HG03196 (cell line): ENCODE results near the gene VEGFC.

ENCODE experiments used
- ATAC-seq: cut with Tn5 transposase; IDR thresholded peaks from one replicate; pipeline ENCODE4 v1.9.1; 2021; ENCODE audit not compliant: unreplicated experiment

VEGFC gene

DNA sequence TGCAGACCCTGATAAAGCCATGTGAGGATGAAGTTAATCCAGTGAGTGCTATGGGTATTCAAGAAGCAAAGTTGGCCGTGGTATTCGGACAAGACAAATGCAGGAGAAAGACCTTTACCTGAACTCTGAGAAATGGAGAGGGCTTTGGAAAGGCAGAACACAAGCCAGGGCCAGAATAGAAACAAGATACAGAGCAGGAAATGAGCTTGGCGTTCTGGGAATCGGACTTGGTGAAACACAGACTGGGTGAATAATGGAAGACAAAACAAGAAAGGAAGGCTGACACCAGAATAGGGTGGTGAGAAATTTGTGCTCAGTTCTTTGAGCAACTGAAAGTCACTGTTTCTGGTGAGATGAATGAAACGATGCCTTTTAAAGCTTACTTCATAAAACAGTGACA, 83.3 kb downstream of the VEGFC start:
- no peak for ATAC-seq

DNA sequence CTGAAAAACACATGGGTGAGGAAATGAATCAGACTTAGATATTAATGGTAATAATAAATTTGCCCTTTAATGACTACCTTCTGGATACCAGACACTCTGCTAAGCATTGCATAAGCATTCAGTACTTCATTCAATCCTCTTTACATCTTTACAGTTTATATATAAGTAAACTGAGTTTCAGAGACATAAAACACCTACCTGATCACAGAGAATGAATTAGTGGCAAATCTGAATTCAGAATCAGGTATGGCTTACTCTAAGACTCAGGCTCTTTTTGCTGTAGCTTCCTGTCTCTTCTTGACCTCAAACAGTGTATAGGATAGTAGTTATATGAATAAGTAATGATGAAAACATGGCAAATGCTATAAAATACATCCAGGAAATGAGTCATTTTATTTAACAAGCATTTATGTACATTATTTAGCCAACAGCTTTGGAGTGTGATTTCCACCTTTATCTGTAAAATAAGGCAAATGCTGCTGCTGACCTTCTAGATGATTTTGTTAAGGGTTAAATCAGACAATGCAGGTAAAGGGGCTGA, 83.9 kb downstream of the VEGFC start:
- ATAC-seq: no peak

- no peak for ATAC-seq
Measured at GRCh38 chr4:176690716-176691115, 102.0 kb downstream of the VEGFC start.

DNA sequence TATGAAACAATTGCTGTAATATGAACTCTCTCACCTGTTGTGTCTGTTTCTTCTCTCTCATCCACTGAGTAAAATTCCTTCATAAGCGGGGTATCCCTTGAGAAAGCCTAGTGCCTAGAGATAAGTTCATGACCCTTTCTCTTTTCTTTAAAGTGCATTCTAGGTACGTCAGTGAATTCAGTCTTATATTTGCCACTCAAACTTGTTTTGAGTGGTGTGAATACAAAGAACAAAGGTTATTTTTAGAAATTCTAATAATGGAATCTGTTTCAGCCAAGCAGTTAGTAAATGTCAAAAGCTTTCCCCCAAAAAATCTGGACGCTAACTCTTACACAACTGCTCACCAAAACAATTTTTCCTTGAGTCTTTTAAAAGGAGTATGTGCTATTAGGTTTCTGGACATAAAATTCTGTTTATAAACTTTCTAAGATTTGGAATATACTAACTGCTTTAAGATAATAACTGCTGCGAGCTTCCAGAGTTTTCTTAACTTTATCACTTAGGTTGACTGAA, 112.0 kb downstream of the VEGFC start:
- no peak for ATAC-seq

DNA sequence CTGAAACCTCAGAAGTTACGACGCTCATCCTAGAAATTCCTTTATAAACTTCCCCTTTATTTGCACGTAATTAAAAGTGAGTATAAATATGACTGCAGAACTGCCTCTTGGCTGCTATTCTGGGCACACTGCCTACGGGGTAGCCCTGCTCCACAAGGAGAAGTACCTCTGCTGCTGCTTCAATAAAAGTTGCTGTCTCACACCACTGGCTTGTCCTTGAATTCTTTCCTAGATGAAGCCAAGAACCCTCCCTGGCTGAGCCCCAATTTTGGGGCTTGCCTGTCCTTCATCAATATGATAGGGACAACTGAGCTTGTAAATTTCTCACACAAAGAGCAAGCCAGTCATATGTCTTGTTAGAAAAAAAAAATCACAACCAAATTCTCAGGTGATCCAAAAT, 115.8 kb downstream of the VEGFC start:
- ATAC-seq: no peak

DNA sequence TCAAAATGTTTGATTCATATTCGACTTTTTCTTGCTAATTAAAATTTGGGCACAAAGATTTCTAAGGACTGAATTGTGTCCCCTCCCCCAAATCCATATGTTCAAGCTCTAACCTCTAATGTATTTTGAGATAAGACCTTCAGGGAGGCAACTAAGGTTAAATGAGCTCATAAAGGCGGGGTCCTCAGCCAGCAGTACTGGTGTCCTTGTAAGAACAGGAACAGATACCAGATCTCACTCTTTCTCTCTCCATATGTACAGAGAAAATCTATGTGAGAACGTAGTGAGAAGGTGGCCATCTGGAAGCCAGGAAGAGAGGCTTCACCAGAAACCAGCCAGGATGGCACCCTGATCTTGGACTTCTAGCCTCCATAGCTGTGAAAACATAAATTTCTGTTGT, 116.9 kb downstream of the VEGFC start:
- ATAC-seq: no peak

DNA sequence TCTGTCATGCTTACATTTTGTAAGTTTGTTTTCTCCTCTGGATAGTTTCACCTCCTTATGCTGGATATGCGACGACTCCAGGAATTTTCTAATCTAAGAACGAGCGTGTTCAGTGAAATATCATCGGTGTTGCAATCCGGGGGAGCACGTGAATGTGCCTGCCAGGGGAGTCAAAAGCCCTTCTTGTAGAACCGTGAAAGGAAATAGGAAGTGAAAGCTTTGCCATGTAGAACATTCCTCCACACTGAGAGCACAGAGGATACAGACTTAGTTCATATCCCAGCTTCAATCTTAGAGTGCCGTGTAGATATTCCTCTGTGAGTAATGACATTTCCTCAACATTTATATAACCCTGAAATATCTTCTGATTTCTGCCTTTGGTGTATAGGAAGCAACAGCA, 121.2 kb downstream of the VEGFC start:
- no peak for ATAC-seq

GRCh38 chr4:176668324-176668723, 124.4 kb downstream of the VEGFC start:
- no peak for ATAC-seq

GRCh38 chr4:176664964-176665363, 127.8 kb downstream of the VEGFC start:
- no peak for ATAC-seq

GRCh38 chr4:176660561-176660960, 132.2 kb downstream of the VEGFC start:
- no peak for ATAC-seq

- ATAC-seq: no peak
Measured at GRCh38 chr4:176656108-176656507, 136.6 kb downstream of the VEGFC start.

GRCh38 chr4:176654565-176655216, 138.0 kb downstream of the VEGFC start:
- ATAC-seq: no peak

DNA sequence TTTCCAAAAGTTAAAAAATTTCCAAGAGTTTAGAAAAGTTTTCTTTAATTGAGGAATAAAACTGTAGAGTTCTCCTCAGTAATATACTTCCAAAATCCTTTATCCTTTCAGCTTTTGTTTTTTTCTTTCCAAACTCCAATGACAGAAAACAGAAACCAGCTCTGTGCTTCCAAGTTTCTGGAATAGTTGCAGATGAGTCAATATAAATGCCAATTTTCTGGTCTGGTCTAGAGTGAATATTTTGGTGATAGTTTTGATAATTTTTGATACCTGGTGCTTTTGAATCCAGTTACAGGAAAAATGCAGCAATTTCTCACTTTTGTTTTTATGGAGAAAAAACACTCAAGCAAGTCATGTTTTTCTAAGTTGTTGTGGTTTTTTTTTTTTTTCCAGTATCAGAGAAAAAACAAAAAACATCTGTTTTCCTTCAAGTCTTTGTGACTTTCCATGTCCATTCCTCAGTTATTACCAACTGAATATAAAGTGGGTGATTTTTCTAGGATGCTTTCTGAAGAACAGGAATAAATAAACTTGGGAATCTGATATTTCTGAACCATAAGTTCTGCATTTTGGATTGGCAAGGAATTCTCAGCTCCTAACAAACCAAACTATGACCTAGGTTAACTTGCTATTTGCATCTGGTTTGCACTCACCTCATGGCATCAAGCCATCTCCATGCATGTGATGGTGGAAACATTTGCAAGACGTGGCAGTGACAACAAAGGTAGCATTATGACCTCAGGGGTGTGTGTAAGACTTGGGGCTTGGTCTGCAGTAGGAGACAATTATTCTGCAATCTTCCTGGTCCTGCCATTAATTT, 139.1 kb downstream of the VEGFC start:
- no peak for ATAC-seq

- no peak for ATAC-seq
Measured at GRCh38 chr4:176646311-176646710, 146.4 kb downstream of the VEGFC start.

DNA sequence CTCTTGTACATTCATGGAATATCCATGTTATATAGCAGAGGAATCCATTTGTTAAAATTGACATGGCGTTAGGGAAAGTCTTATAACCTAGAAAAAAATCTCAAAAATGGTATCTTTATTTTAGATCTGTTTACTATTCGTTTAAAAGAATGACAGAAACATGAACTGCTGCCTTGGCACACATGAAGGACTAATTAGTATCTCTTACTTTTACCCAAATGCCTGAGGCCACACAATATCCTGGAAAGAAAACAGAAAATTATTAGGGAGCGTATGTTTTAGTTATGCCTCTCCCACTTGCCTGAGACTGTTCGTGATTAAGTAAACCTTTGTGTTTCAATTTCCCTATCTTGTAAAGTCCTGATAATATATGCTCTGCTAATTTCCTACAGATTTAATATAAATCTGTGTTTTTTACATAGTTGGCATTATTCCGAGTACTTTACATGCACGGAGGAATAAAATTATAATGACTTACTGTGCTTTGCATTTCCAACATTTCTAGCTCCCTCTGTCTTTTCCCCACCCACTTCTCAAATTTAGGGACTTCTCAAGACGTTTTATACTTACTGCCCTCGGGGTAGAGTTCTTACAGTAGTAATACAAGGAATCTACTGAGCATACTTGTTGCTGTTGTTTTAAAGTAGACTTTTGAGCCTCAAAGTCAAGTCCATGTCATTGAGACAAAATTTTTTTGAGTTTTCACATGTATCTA, 147.3 kb downstream of the VEGFC start:
- no peak for ATAC-seq

DNA sequence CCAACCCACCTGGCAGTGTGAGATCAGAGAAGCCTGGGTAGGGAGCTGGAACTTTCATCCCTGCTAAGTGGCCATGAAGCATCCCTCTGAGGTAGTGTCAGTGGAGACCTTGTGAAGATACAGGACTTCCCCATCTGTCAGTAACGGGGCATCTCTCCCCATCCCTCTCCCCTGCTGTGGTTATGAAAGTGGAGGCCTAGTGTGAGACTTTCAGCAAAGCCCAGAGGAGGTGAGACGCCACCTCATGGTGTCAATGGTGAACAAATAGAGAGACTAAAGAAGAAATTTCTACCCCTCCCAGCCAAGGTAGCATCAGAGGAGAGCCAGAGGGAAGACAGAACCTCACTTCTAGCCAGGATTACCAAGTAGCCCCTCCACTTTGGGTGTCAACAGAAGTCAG, 150.2 kb downstream of the VEGFC start:
- no peak for ATAC-seq

DNA sequence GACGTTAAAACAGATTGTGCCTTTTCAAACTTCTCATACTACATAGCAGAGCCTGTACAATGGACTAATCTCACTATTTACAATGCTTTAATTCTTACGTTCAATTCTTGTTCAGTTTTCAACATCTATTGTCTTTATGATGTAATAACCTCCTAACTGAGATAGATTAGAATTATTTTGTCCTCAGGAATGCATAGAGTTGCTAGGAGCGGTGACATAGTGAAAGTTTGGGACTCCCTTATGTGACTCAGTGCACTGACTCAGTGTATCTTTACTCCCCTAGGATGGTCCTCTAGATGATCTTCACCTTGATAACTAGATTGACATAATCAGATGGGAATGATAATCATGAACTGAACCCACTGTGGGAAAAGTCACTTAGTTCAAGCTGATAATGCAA, 151.5 kb downstream of the VEGFC start:
- no peak for ATAC-seq

DNA sequence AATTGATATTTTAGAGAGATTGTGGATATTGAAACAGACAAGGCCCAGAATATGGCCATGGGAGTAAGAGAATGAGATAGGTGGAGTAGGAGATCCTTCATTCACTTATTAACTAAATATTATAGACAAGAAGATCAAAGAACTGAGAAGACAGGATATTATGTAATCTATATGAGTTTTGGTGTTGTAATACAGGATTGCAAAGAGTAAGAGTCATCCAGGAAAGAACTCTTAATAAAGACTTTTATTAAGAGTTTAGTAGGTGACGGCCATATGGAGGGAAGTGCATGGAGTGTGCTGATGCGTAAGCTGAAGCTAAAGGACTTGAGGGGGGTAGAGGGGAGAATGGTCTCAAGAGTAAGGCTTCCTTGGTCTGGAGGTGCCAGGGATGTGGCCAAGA, 153.7 kb downstream of the VEGFC start:
- no peak for ATAC-seq

DNA sequence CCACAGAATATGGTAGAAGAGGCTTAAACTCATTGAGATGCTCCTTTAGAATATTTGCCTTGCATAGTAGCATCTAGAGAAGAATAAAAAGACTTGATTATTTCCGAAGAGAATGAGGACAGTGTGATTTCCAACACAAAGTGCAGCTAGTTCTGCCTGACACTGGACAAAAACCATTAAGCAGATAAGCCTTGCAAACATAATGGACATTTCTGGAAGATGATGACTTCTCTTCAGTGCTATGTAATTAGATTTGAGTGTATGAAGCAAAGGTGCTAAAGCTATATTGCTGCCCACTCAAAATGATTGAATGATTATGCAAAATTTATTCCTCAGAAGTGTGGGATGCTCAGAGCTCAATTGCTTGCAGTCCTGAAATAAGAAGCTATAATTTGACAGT, 156.4 kb downstream of the VEGFC start:
- no peak for ATAC-seq

DNA sequence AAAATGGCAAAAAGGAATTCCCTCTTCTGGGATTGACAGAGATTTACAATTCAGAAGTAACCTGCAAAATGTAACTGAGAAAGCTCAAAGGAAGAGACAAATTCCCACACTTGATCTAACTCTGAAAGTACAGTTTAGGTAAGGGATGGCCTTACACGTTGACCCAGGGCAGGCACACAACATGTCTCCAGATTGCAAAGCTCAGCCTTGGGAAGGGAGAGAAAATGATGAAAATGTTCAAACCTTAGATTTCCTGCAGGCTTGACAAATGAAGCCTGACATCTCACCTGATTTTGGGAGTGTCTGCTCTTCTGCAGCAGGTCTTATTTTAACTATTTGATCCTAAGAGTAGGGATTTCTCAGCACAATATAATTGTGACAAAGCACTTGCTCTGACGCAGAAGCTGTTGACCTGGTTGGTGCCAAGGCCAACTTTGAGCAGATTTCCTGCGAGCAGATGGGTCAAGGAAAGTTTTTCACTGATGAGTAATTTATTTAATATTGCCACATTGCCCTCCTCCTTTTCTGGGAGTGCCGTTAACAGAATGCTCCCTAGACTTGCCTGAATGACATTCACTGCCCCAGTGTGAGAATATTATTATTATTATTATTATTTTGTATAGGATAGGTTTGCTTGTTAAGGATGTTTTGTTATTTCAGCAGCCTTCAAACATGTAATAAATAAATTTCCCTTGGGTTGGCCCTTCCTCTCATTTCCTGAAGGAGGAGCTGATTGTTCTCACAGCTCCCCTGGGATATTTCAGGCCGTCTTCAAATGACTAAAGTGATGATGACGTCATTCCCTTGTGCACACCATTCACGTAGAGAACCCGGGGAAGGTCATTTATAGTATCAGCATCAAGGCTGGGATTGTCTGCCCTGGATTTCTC, 157.1 kb downstream of the VEGFC start:
- no peak for ATAC-seq
